Esophagus mucosa (tissue), 1 donor: Measurements from ENCODE around the gene TXNRD3. TPM values are rescaled to one million over a fixed set of nuclear protein-coding genes. Genes with fewer than 3 reads are reported as not detected.
"Not testable (repeated sequence)": the region's sequence is repeated elsewhere in the genome, so short reads cannot be mapped to it uniquely, and the experiment has no call there.

Experiments used
- ATAC-seq: fragments of 200-7000 bp; cut with Tn5 transposase; one replicate; pipeline ENCODE4 v1.9.1; 2020
- total RNA-seq: library from RNA; stranded (reverse); gene quantifications from one replicate; pipeline ENCODE4 v1.2.4, GENCODE V29; 2023
- donor health status: DM: yes; HTN: yes; CAD: no.

Gene TXNRD3
- total RNA-seq, 1 donor from 2014 or later = 6.5 TPM

DNA sequence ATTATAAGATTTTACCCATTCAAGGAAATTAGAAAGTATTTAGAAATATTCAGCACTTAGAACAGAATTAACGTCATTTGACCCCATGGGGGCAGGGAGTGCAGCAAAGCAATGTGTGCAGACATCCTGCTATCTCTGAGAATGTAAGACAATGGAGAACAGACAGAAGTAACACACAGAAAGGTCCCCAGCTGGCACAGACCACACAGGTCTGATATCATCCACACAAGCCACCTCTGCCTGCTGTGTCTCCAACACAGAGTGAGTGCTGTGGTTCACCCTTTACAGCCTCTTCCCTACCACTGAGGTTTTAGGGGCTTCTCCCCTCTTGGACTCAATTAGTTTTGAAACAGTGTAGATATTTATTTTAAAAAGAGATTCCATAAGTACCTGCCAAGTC, 16.1 kb downstream of the TXNRD3 start:
- ATAC-seq = no peak

DNA sequence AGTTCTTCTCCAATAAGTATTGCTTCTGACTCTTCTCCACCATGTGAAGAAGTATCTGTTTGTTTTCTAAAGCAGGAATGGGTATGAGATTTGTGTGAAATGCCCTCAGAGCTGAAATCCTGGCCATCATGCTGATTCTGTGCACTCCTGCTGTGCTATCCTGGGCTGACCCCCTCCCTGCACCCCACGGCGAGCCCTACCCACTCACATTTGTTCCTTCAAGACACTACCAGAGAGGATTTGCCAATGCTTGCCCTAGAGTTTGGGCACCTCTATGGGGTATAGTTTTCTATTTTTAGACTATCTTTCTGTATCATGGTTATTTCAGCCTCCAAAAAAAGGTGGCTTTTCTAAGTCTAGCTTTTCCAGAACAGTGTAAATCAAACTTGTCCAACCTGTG, 18.5 kb downstream of the TXNRD3 start:
- no peak for ATAC-seq

DNA sequence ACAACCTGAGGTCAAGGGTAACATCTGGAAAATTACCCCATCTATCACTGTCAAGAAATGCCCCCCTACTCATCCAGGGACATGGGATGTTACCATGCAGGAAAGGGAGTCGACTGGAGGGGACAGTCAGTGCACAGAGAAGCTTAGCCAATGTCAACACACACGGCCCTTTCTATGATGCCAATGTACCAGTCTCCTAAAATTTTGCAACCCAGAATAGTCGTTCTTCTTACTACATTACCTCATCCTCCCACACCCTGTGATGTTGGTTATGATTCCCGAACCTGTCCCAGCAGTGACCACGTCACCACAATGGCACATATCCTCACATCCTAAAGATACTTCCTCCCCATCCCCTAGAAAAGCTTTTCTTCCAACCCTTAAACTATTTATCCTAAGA, 20.1 kb downstream of the TXNRD3 start:
- no peak for ATAC-seq

DNA sequence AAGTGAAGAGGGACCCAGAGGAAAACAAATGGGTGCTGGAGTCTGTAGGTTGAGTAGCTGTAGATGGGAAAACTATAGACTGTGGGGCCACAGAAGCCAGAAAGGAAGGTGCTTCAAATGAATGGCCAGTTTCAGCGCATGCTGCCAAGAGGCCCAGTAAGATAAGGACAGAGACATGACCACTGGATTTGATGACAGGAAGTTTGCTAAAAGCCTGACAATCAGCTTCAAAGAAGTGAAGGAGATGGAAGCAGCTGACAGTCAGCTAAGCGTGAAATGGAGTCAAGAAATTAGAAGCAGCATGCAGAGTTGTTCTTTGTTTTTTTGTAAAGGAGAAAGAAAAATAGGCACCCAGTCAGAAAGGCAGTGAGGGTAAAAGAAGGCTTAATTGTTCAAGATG, 24.9 kb downstream of the TXNRD3 start:
- no peak for ATAC-seq

DNA sequence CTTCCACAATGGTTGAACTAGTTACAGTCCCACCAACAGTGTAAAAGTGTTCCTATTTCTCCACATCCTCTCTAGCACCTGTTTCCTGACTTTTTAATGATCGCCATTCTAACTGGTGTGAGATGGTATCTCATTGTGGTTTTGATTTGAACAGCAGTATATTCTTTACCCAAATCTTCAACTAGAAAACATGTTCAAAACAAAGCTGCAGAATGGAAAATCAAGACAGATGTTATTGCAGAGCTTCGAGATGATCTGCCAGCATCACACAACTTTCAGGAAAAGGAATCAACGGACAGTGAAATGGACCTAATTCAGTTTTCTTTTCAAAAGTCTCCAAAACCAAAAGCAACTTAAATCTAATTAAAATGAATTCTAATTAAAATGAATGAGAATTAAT, 29.2 kb downstream of the TXNRD3 start:
- ATAC-seq = not testable (repeated sequence)

DNA sequence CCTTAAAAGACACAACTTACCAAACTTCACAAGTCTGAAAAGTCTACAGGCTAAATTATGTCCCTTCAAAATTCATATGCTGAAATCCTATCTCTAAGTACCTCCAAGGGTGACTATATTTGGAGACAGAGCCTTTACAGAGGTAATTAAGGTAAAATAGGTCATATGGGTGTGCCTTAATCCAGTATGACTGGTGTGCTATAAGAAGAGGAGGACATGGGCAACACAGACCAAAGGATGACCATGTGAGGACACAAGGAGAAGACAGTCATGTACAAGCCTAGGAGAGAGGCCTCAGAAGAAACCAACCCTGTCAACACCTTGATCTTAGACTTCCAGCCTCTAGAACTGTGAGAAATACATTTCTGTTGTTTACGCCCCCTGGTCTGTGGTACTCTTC, 32.2 kb downstream of the TXNRD3 start:
- ATAC-seq = no peak

DNA sequence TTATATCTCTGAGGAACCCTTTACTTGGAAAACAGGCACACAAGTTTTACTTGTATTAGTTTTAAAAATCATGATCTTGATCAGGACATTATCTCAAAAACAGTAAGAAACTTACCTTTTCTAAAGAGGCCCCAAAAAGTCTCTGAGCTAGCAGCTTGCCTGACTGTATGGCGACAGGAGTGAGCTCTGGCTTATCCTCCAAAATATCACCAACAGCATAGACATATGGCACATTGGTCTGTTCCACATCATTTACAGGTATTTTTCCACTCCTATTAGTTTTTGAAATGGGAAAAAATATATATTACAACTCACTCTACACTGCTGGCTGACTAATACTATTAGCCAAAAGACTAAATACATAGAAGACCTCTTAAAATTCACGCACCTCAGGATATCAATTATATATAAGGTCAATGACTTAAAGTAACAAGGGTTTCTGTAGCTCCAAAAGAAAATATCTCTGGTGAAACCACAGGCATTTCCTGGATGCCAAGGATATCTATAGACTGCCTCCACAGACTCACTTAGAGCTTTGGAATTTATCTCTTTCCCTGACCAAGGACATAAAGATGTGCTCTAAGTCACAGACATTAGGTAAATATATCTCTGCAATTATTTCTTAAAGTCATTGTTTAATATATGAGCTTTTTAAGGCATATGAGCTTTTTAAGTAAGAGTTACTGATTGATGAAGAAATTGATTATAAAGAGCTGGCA, 33.1 kb downstream of the TXNRD3 start:
- ATAC-seq = no peak

DNA sequence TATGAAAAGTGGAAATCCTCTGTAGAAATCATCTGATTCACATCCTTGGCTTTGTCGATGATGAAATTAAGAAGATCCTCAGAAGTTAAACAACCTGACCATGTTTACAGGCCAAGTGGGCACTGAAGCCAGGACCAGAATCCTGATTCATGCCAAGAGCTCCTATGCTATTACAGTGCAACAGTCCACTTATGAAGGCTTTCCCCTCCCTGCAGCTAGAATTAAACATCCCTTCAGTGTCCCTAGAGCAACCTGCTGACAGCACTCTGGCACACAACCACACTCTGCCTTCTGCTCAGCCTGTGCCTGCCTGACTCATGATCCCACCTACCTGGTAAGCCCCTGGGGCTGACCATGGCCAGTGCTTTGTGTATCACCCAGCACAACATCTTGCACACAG, 33.8 kb downstream of the TXNRD3 start:
- no peak for ATAC-seq

DNA sequence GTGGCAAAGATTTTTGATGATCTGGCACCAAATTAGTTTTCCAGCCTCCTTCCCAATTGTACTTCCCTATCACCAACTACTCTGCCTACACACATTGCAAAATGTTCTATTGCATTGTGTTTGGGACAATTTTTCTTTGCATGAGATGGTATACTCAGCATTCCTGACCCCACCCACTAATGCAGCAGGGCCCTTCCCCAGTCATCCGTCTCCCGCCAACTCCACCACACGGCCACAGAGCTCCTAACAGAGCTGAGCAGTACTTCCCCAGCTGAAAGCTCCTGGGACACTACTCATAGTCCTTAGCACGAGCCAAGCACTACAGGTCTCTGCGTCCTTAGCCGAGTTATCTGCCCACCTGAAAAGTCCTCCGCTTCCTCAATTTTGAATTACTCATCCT, 34.2 kb downstream of the TXNRD3 start:
- no peak for ATAC-seq

DNA sequence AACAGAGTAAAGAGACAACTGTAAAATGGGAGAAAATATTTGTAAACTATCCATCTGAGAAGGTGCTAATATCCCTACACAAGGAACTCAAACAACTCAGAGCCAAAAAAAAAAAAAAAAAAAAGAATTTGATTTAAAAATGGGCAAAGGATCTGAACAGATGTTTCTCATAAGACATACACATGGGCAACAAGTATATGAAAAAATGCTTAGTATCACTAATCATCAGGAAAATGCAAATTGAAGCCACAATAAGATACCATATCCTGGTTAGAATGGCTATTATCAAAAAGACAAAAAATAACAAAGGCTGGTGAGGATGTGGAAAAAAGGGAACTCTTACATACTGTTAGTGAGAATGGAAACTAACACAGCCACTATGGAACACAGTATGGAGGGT, 36.2 kb downstream of the TXNRD3 start:
- ATAC-seq = no peak

DNA sequence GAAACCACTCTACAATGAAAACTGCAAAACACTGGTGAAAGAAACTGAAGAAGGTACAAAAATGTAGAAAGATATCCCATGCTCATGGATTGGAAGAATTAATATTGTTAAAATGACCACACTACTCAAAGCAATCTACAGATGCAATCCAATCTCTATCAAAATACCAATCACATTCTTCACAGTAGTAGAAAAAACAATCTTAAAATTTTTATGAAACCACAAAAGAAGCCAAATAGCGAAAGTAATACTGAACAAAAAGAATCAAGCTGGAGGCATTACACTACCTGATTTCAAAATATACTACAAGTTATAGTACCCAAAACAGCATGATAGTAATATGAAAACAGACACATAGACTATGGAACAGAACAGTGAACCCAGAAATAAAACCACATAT, 36.9 kb downstream of the TXNRD3 start:
- ATAC-seq = no peak

DNA sequence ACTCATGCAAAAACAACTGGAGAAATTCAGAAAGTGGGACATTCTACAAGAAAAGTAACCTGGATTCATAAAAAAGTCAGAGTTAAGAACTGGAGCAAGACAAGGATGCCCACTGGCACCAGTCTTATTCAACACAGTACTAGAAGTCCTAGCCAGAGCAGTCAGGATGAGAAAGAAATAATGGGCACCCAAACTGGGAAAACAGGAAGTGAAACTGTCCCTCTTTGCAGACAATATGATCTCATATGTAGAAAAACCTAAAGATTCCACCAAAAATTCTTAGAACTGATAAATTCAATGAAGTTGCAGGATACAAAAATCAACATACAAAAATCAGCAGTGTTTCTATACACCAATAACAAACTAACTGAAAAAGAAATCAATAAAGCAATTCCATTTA, 37.4 kb downstream of the TXNRD3 start:
- no peak for ATAC-seq

DNA sequence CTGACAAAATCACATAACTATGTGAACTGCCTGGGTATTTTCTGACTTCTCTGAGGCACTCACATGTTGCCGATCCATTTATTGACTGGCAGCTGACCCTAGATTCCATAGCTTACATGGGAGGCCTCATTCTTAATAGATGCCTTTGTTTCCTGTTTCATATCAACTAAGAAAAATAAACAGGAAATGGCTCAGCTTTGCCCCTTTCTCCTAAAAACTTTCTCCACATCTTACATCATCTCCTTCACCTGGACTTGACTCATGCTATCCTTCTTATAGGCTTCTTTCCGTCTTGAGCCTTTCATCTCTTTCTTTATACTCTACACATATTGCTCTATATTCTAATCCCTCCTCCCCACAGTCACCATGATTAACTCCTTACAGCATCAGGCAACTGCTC, 38.0 kb downstream of the TXNRD3 start:
- no peak for ATAC-seq

DNA sequence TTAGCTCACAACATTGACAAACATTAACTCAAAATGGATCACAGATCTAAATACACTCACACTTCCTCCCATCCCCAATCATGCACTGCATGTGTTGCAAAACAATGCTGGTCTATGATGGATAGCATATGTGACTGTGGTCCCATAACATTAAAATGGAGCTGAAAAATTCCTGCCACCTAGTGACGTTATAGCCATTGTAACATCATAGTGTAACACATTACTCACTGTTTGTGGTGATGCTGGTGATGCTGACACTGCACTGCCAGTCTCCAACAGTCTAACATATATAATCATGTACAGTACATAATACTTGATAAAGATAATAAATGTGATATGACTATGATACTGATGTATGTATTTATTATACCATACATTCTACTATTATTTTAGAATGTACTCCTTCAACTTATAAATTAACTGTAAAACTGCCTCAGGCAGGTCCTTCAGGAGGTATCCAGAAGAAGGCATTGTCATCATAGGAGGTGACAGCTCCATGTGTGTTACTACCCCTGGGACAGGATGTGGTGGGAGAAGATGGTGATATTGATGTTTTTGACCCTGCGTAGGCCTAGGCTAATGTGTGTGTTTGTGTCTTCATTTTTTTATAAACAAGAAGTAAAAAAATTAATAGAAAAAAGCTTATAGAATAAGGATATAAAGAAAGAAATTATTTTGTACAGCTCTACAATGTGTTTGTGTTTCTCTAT, 41.3 kb downstream of the TXNRD3 start:
- ATAC-seq = no peak

DNA sequence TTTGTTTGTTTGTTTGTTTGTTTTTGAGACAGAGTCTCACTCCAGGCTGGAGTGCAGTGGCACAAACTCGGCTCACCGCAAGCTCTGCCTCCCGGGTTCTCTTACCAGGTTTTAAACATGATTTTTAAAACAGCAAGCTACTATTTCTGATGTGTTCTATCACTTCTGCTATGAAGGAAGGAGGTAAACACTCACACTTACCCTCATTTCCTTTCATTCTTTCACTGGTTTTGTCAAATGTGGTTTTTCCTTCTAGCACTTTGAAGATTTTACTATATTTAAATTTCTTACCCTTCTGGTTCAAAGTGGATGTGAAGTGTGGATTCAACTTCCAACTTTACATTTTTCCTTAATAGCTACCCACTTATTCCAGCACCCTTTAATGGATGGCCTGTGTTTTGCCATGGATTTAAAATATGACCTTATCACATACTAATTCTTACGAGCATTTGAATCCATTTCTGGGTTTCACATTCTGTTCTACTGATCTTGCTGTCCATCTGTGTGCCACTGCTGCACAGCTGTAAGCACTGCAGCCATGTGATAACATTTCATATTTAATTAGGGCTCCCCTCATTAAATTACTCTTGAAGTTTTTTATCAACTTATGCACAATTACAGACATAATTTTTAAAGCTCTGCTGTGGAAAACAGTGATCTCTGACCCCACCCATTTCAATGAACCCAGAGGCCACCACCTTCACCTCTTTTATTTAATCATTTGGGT, 42.3 kb downstream of the TXNRD3 start:
- no peak for ATAC-seq

DNA sequence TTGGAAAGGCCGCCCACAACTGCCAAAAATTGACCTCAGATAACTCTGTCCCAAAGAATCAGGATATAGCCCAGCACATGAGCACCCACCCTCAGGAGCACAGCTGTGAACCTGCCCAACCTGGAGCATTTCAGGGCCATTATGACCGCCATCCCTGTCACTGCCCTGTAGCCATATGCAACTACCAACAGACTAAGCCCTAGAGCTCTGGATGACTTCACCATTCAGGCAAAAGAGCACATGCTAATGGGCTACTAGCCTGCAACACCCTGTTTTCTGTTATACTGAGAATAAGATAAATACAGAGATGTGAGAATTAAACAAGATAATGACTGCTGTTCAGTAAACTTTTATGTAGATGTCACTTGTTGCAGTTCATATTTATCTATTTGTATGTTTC, 45.0 kb downstream of the TXNRD3 start:
- ATAC-seq = no peak

DNA sequence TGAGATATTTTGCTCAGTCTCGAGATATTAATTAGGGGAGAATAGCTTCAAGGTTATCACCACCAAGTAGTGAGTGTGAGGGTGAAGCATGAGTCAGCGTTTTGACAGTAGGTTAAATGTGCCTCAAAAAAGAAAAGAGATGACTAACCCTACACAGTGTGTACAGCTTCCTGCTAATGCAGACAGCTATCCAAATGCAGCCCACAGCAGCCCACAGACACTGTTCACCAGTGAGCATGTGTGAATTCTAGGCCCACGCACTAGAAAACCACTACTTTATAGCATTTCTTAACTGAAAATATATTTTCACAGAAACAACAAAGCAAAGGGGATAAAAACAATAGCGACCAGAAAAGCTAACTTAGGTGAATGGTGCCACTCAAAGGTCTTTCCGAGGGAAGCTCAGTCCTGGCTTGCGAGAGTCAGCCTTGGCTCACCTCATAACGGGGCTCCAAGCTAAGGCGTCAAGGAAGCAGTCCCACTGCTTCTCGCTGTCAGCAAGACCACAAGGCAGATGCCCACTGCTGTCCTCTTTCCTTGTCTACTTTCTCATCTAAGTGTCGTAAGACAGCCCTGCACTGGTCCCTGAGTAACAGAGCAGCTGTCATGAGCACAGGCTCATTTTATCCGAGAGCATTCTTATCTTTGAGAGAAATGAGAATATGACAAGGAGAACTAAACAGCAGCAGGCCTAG, 47.6 kb downstream of the TXNRD3 start:
- ATAC-seq = no peak

DNA sequence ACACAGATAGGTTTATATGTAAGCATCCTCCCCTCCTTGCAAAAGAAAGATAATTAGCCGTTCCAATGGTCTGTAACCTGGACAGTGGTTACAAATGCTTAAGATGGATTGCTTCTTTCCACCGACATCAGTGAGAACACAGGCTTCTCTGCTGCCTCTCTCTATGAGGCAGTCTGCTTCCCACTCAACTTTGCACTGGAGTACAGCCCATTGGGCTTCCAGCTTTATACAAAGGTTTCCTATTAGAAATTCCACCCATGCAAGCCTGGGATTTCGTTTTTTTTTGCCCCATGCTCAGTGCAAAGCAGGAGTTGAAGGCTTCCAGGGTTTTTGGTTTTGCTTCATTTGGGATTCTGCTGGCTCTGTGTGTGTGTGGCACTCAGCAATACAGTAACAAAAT, 48.9 kb downstream of the TXNRD3 start:
- ATAC-seq = no peak

DNA sequence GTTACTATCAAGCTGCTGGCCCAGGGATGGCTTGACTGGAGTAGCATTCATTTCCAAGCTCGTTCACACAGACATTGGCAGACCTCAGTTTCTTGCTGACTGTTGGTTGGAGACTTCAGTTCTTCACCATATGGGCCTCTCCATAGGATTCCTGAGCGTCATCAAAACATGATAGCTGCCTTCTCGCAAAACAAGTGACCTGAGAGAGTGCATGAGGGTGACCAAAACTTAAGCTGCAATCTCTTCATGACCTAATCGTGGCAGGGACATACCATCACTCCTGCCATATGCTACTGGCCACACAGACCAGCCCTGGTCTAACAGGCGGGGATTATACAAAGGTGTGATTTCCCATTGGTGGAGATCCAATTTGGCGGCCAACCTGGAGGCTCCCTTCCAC, 50.2 kb downstream of the TXNRD3 start:
- ATAC-seq = no peak

DNA sequence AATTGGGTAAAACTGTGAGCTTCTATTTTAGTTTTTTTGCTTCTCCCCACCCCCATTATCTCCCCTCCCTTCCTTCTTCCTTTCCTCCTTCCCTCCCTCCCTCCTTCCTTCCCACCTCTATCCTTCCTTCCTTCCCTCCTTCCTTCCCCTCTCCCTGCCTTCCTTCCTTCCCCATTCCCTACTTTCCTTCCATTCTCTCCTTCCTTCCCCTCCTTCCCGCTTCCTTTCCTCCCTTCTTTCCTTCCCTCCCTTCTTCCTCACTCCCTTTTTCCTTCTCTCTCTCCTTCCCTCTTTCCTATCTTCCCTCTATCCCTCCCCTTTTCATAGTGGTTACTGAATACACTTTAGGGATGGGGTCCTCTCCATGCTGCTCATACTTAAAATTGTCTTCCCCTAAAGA, 55.8 kb downstream of the TXNRD3 start:
- ATAC-seq = no peak

DNA sequence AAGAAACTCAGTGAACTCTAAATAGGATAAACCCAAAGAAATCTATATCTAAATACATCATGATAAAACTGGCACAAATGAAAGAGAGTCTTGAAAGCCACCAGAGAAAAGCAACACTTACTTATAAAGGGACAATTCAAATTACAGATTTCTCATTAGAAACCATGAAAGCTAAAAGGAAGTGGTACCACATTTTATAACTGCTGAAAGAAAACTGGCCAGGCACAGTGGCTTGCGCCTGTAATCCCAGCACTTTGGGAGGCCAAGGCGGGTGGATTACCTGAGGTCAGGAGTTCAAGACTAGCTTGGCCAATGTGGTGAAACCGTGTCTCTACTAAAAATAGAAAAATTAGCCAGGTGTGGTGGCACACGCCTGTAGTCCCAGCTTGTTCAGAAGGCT, 59.4 kb downstream of the TXNRD3 start:
- not testable (repeated sequence) for ATAC-seq

DNA sequence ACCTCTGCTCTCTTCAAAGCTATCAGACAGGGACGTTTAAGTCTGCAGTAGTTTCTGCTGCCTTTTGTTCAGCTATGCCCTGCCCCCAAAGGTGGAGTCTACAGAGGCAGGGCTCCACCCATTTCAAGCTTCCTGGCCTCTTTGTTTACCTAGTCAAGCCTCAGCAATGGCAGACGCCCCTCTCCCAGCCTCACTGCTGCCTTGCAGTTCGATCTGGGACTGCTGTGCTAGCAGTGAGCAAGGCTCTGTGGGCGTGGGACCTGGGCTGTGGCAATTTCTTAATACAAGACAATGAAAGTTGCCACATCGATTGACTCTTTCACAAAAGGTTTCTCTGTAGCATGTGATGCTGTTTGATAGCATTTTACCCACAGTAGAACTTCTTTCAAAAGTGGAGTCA, 63.4 kb downstream of the TXNRD3 start:
- not testable (repeated sequence) for ATAC-seq

DNA sequence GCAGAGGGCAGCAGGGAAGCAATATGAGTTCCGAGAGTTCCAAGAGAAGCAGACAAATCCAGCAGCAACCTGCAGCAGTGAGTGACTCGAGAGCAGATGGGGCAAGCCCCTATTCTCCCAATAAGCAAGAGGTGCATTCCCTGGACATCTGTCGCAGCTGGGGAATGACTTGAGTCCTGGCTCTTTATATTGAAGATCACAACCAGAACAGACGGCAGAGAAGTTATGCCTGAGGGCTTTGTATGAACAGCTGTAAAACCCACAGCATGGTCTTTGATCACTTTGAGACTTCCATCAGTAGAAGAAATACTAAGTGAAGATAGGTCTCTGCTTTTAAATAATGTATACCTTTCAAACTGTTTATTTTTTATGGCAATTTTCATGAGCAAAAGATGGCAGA, 72.6 kb downstream of the TXNRD3 start:
- ATAC-seq = no peak
